GM23248 (cell line): ENCODE measurements around the gene GANC.

Experiments used
- EZH2 ChIP-seq: fragments of 200-600 bp; sonication (generic); IDR thresholded peaks from 2 replicates; pipeline ENCODE4 v1.6.1; 2018; ENCODE audit warnings: antibody characterized with exemption, mild to moderate bottlenecking; ENCODE audit not compliant: insufficient read depth, poor library complexity, severe bottlenecking
- EZH2phosphoT487 ChIP-seq: fragments of 200-600 bp; sonication (generic); IDR thresholded peaks from 2 replicates; pipeline ENCODE4 v1.6.1; 2018; ENCODE audit warnings: antibody characterized with exemption, moderate library complexity, mild to moderate bottlenecking, low read depth; ENCODE audit not compliant: insufficient read depth

DNA sequence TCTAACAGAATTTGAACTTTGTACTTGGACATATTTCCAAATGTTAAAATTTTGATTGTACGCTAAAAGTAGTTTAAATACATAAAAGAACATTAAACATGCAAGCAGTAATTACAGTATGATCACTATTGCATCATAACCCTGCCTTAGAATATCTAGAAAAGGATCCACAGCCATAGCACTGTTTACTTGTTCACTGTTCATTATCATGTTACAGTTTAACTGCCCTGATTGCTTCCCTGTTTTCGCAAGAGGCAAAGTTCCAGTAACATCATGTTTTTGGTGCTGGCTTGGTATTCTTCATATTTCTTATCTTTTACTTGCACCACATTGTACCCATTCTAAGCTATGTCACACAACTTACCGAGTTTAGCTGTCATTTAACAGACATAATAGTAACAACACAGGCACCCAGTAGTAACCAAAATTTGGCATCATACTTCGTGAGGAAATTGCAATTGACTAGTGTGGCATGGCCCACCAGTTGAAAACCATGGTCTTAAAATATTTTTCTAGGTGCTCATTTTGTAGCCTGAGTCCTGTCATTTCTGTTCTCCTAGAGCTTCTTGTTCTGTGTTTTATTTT is 13.5 kb downstream of the GANC start:
- TF ChIP-seq EZH2phosphoT487 (no peak), EZH2 (no peak)
